Bronchial epithelial cell (primary cell): ENCODE results near the gene LIMS2. TPM values are rescaled to one million over a fixed set of nuclear protein-coding genes. Genes with fewer than 3 reads are reported as not detected.

Experiments used
- DNase-seq: peaks from one replicate; pipeline ENCODE4 v3.0.0-alpha.2; 2010; ENCODE audit warnings: low read depth
- FAIRE-seq: peaks from 2 replicates; lab custom pipeline; 2011; peaks lifted over from hg19 to GRCh38; lab: Jason Lieb, UNC
- H3K27me3 ChIP-seq: 2 replicates; pipeline ENCODE4 v1.5.1; 2011; ENCODE audit warnings: low read length; ENCODE audit not compliant: control insufficient read depth, insufficient read depth
- H3K36me3 ChIP-seq: 2 replicates; pipeline ENCODE4 v1.5.1; 2011; ENCODE audit warnings: low read length; ENCODE audit not compliant: control insufficient read depth, insufficient read depth
- H3K4me3 ChIP-seq: 2 replicates; pipeline ENCODE4 v1.5.1; 2011; ENCODE audit warnings: mild to moderate bottlenecking, low read depth, low read length, control low read depth
- total RNA-seq: library from RNA; depleted of rRNA; stranded (reverse); fragments of >200 nt; gene quantifications from 2 replicates; pipeline ENCODE4 v1.2.1, GENCODE V29; 2014
- TF ChIP-seq, protein P1 (sequence below): IDR thresholded peaks from 2 replicates; pipeline ENCODE4 v1.5.1; 2011; ENCODE audit warnings: mild to moderate bottlenecking, moderate library complexity, low read length, control low read depth, inconsistent platforms; ENCODE audit not compliant: insufficient read depth, severe bottlenecking

Gene LIMS2
- total RNA-seq, 1 donor from 2014 or later = 0.79 TPM

DNA sequence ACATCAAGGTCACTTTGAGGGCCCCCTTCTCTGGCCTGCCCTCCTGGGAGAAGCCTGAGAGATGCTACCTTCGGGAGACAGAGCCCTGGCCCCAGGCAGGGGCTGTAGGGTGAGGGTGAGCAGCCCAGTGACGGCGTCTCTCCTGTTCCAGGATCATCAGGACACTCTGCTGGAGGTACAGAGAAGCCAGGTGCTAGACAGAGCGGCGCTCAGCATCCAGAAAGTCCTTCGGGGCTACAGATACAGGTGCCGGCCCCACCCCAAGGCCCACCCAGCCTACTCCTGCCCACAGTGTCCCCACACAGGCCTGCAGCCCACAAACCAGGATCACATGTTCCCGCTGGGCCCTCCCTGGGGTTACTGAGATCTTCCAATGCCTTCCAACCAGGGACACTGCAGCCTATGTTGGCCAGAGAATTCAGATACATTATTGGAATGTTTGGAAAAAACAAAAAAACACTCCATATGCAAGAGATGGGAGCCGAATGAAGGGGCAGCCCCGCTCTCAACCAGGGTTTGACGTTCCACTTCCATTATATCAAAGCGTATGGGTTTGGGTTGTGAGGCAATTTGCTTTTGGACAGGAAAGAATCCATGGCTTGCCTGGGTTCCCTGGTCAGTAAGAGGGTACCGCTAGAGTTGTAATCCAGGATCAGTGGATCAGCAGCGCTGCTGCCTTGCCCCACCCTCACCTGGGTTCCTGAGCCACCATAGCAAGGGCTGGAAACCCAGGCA lies 78.9 kb downstream of the LIMS2 start:
- TF ChIP-seq, protein P1, sequence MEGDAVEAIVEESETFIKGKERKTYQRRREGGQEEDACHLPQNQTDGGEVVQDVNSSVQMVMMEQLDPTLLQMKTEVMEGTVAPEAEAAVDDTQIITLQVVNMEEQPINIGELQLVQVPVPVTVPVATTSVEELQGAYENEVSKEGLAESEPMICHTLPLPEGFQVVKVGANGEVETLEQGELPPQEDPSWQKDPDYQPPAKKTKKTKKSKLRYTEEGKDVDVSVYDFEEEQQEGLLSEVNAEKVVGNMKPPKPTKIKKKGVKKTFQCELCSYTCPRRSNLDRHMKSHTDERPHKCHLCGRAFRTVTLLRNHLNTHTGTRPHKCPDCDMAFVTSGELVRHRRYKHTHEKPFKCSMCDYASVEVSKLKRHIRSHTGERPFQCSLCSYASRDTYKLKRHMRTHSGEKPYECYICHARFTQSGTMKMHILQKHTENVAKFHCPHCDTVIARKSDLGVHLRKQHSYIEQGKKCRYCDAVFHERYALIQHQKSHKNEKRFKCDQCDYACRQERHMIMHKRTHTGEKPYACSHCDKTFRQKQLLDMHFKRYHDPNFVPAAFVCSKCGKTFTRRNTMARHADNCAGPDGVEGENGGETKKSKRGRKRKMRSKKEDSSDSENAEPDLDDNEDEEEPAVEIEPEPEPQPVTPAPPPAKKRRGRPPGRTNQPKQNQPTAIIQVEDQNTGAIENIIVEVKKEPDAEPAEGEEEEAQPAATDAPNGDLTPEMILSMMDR = no peak
- DNase-seq (no peak), FAIRE-seq (no peak)
- Histone ChIP-seq H3K4me3 (no peak overlapping the region), H3K27me3 (no peaks in the 10 kb centered on the region), H3K36me3 (no peaks in the 10 kb centered on the region)

DNA sequence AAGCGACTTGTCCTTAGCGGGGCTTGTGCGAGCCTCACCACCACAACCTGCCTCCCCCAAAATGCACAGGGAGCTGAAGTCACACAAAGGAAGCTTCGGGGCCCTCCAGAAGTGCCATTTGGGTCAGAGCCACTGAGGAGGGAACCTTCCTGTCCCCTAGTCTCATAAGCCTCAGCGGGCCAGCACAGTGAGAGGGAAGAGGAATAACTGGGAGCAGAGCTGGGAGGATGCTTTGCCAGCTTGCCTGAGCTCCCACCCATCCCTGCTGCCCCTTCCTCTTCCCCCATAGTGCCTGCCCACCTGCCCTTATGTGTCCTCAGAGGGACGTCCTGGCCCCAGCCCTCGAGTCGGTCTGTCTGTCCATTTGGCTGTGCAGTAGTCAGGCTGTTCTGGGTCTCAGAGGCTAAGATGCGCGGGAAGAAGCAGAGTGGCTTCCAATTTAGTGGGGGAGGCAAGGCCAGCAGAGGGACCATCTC lies 81.2 kb downstream of the LIMS2 start:
- FAIRE-seq (no peak), DNase-seq (no peak)
- Histone ChIP-seq H3K36me3 (no peaks in the 10 kb centered on the region), H3K27me3 (no peaks in the 10 kb centered on the region), H3K4me3 (no peak overlapping the region)
- TF ChIP-seq, protein P1 = no peak

DNA sequence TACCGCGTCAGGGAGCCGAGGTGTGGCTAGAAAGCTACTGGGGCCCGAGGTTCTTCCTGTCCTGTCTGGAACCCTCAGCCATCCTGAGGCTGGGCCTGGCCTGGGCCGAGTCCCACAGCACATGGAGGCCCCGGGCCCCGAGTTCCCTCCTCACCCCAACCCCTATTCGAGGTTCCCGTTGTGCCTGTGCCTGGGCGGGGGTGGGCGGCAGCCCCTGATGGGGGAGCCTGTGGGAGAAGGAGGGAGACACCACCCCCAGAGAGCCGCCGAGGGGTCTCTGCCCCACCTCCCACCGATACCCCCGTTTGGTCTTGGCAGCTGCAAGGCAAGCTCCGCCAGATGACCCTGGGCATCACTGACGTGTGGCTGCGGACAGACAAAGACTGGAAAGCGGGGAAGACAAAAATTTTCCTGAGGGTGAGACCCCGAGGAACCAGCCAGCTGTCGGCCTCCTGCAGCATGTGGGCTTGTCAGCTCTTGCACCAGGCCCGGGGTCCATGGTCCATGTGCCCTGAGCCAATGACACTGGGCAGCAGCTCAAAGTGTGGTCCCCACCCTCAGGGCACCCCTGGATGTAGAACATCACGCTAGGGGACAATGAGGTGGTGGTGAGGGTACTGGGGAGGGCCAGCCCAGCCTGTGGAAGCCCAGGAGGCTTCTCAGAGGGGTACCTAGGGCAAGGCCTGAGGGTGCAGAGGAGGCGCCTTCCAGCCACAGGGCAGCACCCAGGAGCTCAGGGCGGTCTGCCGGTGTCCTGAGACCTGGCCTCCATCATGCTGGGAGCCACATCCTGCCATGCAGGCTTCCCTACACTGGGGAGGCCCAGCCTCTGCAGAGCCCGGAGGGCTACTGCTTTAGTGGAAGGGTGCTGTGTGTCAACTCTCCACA lies 81.9 kb downstream of the LIMS2 start:
- no peak overlapping the region for H3K4me3 ChIP-seq
- DNase-seq (no peak), FAIRE-seq (no peak)
- TF ChIP-seq, protein P1 = no peak
- no peaks in the 10 kb centered on the region for H3K36me3 ChIP-seq
- H3K27me3 ChIP-seq = no peaks in the 10 kb centered on the region

DNA sequence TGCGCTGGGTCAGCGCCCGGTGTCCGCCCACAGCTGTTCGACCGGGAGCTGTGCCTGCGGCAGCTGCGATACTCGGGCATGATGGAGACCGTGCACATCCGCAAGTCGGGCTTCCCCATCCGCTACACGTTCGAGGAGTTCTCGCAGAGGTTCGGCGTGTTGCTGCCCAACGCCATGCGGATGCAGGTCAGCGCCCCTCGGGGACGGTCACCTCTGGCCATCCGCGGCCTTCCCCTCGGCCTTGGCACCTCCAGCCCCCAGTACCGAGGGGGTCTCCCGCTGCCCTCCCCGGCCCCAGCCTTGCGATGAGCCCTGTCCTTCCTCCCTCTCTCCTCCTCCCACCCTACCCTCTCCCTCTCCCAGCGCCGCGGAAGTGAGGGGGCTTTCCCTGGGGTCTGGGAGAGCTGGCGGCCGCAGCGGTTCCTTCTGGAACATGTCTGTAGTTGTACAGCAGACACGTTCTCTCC lies 82.5 kb downstream of the LIMS2 start:
- TF ChIP-seq, protein P1 = no peak
- FAIRE-seq (no peak), DNase-seq (no peak)
- Histone ChIP-seq H3K4me3 (no peak overlapping the region), H3K36me3 (no peaks in the 10 kb centered on the region), H3K27me3 (no peaks in the 10 kb centered on the region)

DNA sequence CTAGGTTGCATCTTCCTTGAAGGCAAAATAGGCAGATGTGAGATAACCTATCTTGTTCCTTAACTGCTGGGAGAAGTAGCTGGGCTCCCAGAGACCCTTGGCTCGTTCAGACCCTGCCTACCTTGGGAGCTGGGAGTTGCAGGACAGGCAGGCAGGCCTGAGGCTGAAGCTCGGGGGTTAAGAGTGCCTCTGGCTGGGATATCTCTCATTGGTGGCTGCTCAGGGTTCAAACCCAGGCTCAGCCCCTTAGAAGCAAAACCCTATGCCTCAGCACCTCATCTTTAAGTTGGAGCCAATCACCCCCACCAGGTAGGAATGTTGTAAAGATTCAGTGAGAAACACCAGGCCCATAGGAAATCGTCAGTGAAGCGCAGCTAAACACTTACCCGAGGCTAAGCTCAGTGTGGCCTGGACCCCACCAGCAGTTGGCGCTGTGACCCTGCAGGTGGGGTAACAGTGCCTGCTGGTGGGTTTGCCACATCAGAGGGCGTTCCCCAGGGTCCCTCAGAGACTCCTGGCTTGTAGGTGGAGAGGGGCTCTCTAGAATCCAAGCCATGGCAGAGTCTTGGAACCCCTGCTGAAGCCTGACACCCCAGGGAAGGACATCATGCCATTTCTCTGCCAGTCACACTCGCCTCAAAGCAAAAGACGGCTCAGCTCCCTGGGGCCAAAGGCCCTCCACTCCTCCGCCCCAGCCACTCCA lies 84.0 kb downstream of the LIMS2 start:
- H3K4me3 ChIP-seq = no peak overlapping the region
- TF ChIP-seq, protein P1 = peak; percentile 94
- DNase-seq (peak; percentile 33), FAIRE-seq (no peak)
- no peaks in the 10 kb centered on the region for H3K27me3 ChIP-seq
- H3K36me3 ChIP-seq = no peaks in the 10 kb centered on the region
